SK-N-SH (cell line): ENCODE measurements around the gene TAOK2. TPM values are rescaled to one million over a fixed set of nuclear protein-coding genes. Genes with fewer than 3 reads are reported as not detected.
A peak's percentile ranks its signal among the peaks of the same experiment; 100 is the strongest.

ENCODE experiments used
- CTCF ChIA-PET: fragments of 300-600, 350-600 bp; formaldehyde crosslinking; extraction: SDS; loops from one replicate; lab custom pipeline; 2021; lab: Yijun Ruan, JAX
- POLR2A ChIA-PET: fragments of 350-600 bp; sonication (Branson Sonifier 250); formaldehyde crosslinking; extraction: SDS; loops from one replicate; lab custom pipeline; 2020; ENCODE audit warnings: antibody characterized with exemption, inconsistent platforms; lab: Yijun Ruan, JAX
- DNase-seq: peaks from one replicate; pipeline ENCODE4 v3.0.0; 2012
- H2AFZ ChIP-seq: fragments of 200-600 bp; sonication (generic); 2 replicates; pipeline ENCODE4 v1.8.1; 2016; ENCODE audit warnings: antibody characterized with exemption, mild to moderate bottlenecking, low read depth
- H3F3A ChIP-seq: fragments of 200-600 bp; sonication (generic); replicated peaks from 2 replicates; pipeline ENCODE3; 2016; ENCODE audit warnings: antibody characterized with exemption, mild to moderate bottlenecking; ENCODE audit not compliant: insufficient read depth
- H3K27ac ChIP-seq, 2 experiments: fragments of 200-500 bp in 1 of 2; fragments of 200-600 bp in 1 of 2; sonication (Bioruptor generic) in 1 of 2; sonication (generic), shearing (Covaris generic) in 1 of 2; 2 replicates each; pipeline versions ENCODE4 v1.5.1 to v1.6.1; 2014 to 2016; ENCODE audit warnings: low read depth in 2 of 2, inconsistent platforms in 1 of 2, low read length in 1 of 2, mild to moderate bottlenecking in 1 of 2, mixed read lengths in 1 of 2
- H3K27me3 ChIP-seq: fragments of 200-600 bp; sonication (generic), shearing (Covaris generic); 2 replicates; pipeline ENCODE4 v1.6.1; 2016; ENCODE audit warnings: mixed run types; ENCODE audit not compliant: insufficient read depth
- H3K36me3 ChIP-seq, 2 experiments: fragments of 200-500 bp in 1 of 2; fragments of 200-600 bp in 1 of 2; sonication (Bioruptor generic) in 1 of 2; sonication (generic) in 1 of 2; replicated peaks in 1 of 2; 2 replicates each; pipeline versions ENCODE3 to v1.5.1; 2014 to 2016; ENCODE audit warnings: low read length in 1 of 2, mild to moderate bottlenecking in 1 of 2; ENCODE audit not compliant: insufficient read depth in 2 of 2, control insufficient read depth in 1 of 2
- H3K4me1 ChIP-seq, 2 experiments: fragments of 200-500 bp in 1 of 2; fragments of 200-600 bp in 1 of 2; sonication (Bioruptor generic) in 1 of 2; sonication (generic), shearing (Covaris generic) in 1 of 2; 2 replicates each; pipeline versions ENCODE4 v1.5.1 to v1.6.1; 2014 to 2016; ENCODE audit warnings: low read depth in 1 of 2, low read length in 1 of 2, mixed run types in 1 of 2; ENCODE audit not compliant: insufficient read depth in 2 of 2, control insufficient read depth in 1 of 2
- H3K4me2 ChIP-seq: fragments of 200-600 bp; sonication (generic), shearing (Covaris generic); 2 replicates; pipeline ENCODE4 v1.6.1; 2017; ENCODE audit warnings: mixed run types
- H3K4me3 ChIP-seq, 2 experiments: fragments of 200-500 bp in 1 of 2; fragments of 200-600 bp in 1 of 2; sonication (Bioruptor generic) in 1 of 2; sonication (generic), shearing (Covaris generic) in 1 of 2; 2 replicates each; pipeline versions ENCODE4 v1.5.1 to v1.8.1; 2014 to 2016; ENCODE audit warnings: low read depth in 2 of 2, inconsistent platforms in 1 of 2, low read length in 1 of 2, mild to moderate bottlenecking in 1 of 2, mixed read lengths in 1 of 2, moderate library complexity in 1 of 2
- H3K79me2 ChIP-seq: fragments of 200-600 bp; sonication (generic); 2 replicates; pipeline ENCODE4 v1.8.1; 2017; ENCODE audit warnings: mild to moderate bottlenecking; ENCODE audit not compliant: insufficient read depth
- H3K9ac ChIP-seq: fragments of 200-600 bp; sonication (generic); 2 replicates; pipeline ENCODE4 v1.6.1; 2017; ENCODE audit warnings: mixed run types
- H3K9me2 ChIP-seq: fragments of 200-600 bp; sonication (generic); 2 replicates; pipeline ENCODE4 v1.6.1; 2017; ENCODE audit warnings: mixed run types
- H3K9me3 ChIP-seq: fragments of 200-600 bp; sonication (generic); 2 replicates; pipeline ENCODE4 v1.6.1; 2017; ENCODE audit warnings: mixed run types, mild to moderate bottlenecking, moderate library complexity
- H4K20me1 ChIP-seq: fragments of 200-600 bp; sonication (generic); 2 replicates; pipeline ENCODE4 v1.6.1; 2017; ENCODE audit warnings: mild to moderate bottlenecking, mixed run types; ENCODE audit not compliant: insufficient read depth
- EZH2phosphoT487 ChIP-seq: fragments of 200-600 bp; sonication (generic); IDR thresholded peaks from 2 replicates; pipeline ENCODE4 v1.6.1; 2017; ENCODE audit warnings: low read depth, mixed run types, mild to moderate bottlenecking, antibody characterized with exemption, moderate library complexity, borderline replicate concordance
- FOSL2 ChIP-seq: IDR thresholded peaks from 2 replicates; pipeline ENCODE4 v1.4.0; 2012; ENCODE audit warnings: low read depth, mild to moderate bottlenecking, moderate library complexity, borderline replicate concordance
- FOXJ3 ChIP-seq: sonication (generic); formaldehyde crosslinking; IDR thresholded peaks from 2 replicates; pipeline ENCODE4 v1.5.1; 2020; ENCODE audit warnings: mild to moderate bottlenecking, missing genetic modification reagents
- GABPA ChIP-seq: IDR thresholded peaks from 2 replicates; pipeline ENCODE4 v1.4.0; 2012; ENCODE audit warnings: low read depth, mild to moderate bottlenecking
- GATA2 ChIP-seq: sonication (generic); formaldehyde crosslinking; IDR thresholded peaks from 2 replicates; pipeline ENCODE4 v1.5.0; 2020; ENCODE audit warnings: mild to moderate bottlenecking, missing genetic modification reagents
- MXI1 ChIP-seq: IDR thresholded peaks from 2 replicates; pipeline ENCODE4 v1.6.1; 2012; ENCODE audit warnings: mild to moderate bottlenecking, low read depth, low read length, improper control_type of control experiment
- NRF1 ChIP-seq: IDR thresholded peaks from 2 replicates; pipeline ENCODE4 v1.6.1; 2012; ENCODE audit warnings: low read depth, mild to moderate bottlenecking, low read length
- REST ChIP-seq: IDR thresholded peaks from 2 replicates; pipeline ENCODE4 v1.6.1; 2012; ENCODE audit warnings: mild to moderate bottlenecking, low read depth, low read length, moderate library complexity
- SIN3A ChIP-seq: IDR thresholded peaks from 2 replicates; pipeline ENCODE4 v1.6.1; 2012; ENCODE audit warnings: low read depth, mild to moderate bottlenecking, low read length, moderate library complexity, borderline replicate concordance
- TAF1 ChIP-seq: IDR thresholded peaks from 2 replicates; pipeline ENCODE4 v1.6.1; 2012; ENCODE audit warnings: low read depth, mild to moderate bottlenecking, low read length, moderate library complexity, borderline replicate concordance
- TCF12 ChIP-seq: IDR thresholded peaks from 2 replicates; pipeline ENCODE4 v1.4.0; 2012
- TEAD4 ChIP-seq: IDR thresholded peaks from 2 replicates; pipeline ENCODE4 v1.4.0; 2012; ENCODE audit warnings: mild to moderate bottlenecking, borderline replicate concordance; ENCODE audit not compliant: insufficient read depth
- ZBTB33 ChIP-seq: IDR thresholded peaks from 2 replicates; pipeline ENCODE4 v1.4.0; 2012; ENCODE audit warnings: low read depth, borderline replicate concordance
- WGBS: methylation state at CpG from one replicate; pipeline ENCODE4 v1.1.6; 2017; ENCODE audit warnings: low lambda C conversion rate; 5-methylcytosine and 5-hydroxymethylcytosine counted together
- polyA plus RNA-seq, 3 experiments: library from polyadenylated mRNA; depleted of rRNA; stranded (reverse); fragments of >200 nt; gene quantifications; 2 replicates each; pipeline ENCODE4 v1.2.3, GENCODE V29; 2012
- TF ChIP-seq, protein P1 (sequence below): IDR thresholded peaks from 2 replicates; pipeline ENCODE4 v1.4.0; 2012; ENCODE audit warnings: low read depth

The TAOK2 gene
- polyA plus RNA-seq, 1 of the 3 experiments (the other 2 are of a cell fraction) = 21.9 TPM

DNA sequence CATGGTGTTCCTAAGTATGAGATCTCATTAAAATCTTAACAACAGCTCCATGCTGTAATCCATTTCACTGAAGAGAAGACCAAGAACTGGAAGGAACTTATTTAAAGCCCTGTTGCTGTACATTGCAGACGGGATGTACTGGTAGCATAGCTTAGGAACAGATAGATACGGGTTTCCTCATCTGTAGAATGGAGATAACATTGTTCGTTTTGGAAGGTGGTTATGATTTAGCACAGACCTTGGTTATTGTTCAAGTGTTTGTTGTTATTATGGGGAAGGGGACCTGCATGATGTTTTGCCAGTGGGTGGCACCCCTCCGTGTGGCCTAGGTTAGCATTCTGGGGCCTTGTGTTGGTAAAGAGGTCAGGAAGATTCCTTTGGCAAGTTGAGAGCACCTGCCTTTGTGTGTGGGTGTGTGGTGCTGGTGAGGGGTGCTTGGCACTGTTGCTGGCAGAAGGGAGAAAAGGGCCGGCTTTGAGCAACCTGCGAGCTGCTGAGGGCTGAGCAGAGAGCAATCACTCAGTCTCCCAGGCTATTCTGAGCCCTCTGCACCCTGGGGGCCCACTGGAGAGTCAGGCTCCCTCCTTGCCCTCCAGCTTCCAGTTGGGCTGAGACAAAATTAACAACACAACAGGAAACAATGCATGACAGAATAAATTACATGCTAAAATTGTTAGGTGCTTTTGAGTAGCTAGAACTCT, 2.3 kb downstream of the TAOK2 start (continued):
- no peak for TF ChIP-seq FOXJ3
- TF ChIP-seq EZH2phosphoT487 = no peak
- TF ChIP-seq, protein P1, sequence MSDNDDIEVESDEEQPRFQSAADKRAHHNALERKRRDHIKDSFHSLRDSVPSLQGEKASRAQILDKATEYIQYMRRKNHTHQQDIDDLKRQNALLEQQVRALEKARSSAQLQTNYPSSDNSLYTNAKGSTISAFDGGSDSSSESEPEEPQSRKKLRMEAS = no peak
- no peak for TF ChIP-seq MXI1
- TF ChIP-seq FOSL2 = no peak
- no peak for TF ChIP-seq TCF12
- no peak for TF ChIP-seq GABPA
- TF ChIP-seq TEAD4 = no peak
- no peak for TF ChIP-seq NRF1
- no peak for TF ChIP-seq TAF1
- TF ChIP-seq ZBTB33 = no peak
- TF ChIP-seq SIN3A = no peak

DNA sequence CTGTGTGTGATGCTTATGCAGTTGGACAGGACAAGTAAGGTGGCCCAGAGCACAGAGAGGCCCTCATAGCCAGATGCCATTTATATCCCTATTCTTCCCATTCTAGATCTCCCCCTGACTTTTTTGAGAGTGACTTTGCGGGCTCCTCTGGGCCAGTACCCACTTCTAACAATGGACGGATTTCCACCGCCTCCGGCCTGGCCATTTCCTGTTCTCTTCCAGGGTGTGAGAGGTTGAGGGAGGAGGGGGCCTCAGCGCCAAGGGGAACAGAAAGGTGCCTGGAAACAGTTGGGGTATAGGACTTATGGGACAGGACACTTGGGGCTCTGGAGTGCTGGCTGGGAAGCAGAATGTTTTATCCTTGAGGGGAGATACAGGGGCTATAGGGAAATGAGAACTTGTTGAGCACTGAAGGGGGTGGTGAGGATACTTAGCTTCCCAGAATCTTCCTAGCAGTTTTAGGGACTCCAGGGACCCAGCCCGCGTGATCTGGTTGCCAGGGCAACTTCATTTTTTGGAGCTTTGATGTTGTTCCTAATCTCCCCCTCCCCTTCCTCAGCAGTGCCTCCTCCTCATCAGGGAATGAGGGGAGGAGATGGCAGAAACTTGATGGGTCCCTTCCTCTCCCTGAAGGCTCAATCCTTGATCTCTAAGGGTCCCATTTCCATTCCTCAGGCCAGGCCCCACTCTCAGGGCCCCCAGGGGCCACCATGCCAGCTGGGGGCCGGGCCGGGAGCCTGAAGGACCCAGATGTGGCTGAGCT, 3.6 kb downstream of the TAOK2 start:
- no peaks in the 10 kb centered on the region for H3K9me3 ChIP-seq
- ChIA-PET POLR2A (interaction anchor here (1.2 to 1.9 kb wide), 2 partner anchors 9 to 15 kb away, joined by 3 to 7 read pairs; partner anchors contain the start of gene TMEM219), CTCF (interaction anchor here (0.8 to 8.2 kb wide), 3 partner anchors 9 to 55 kb away, joined by 3 to 41 read pairs (median 13); no protein-coding TSS in a partner anchor)
- H3K9me2 ChIP-seq = no peaks in the 10 kb centered on the region
- TF ChIP-seq NRF1 = no peak
- no peak for TF ChIP-seq EZH2phosphoT487
- TF ChIP-seq REST = no peak
- no peak for TF ChIP-seq GATA2
- H4K20me1 ChIP-seq = peaks cover 38% of the 10 kb centered on the region
- H3K4me1 ChIP-seq = peaks cover 20 to 25% of the 10 kb centered on the region in 2 experiments; a peak in 3 of 4 replicates
- peaks cover 46% of the 10 kb centered on the region for H3K79me2 ChIP-seq
- no peak overlapping the region; a peak in 1 of 4 replicates for H3K27ac ChIP-seq
- peak overlapping the region; percentile 99 for H3K4me2 ChIP-seq
- H3K36me3 ChIP-seq = peaks cover 23 to 50% of the 10 kb centered on the region in 2 experiments
- no peaks in the 10 kb centered on the region for H3K27me3 ChIP-seq
- H3F3A ChIP-seq = peaks cover 6% of the 10 kb centered on the region
- H3K4me3 ChIP-seq = no peak overlapping the region
- H3K9ac ChIP-seq = no peak overlapping the region
- WGBS = 97% methylated on average over 9 of the region's 9 CpGs
- DNase-seq = peak; percentile 3
- H2AFZ ChIP-seq = no peak overlapping the region
